NCI-H748 (cell line): ENCODE data around the gene TFAP2C.
"Not testable (repeated sequence)": the region's sequence is repeated elsewhere in the genome, so short reads cannot be mapped to it uniquely, and the experiment has no call there.

Experiments used
- DNase-seq: peaks from one replicate; lab custom pipeline; 2025; ENCODE audit not compliant: unreplicated experiment; lab: John Stamatoyannopoulos, UW

The TFAP2C gene

GRCh38 chr20:56614196-56614595 is 14.9 kb upstream of the TFAP2C start:
- DNase-seq: no peak

- no peak for DNase-seq
These were observed 12.4 kb upstream of the TFAP2C start for GRCh38 chr20:56616716-56617115.

GRCh38 chr20:56617489-56617888 is 11.6 kb upstream of the TFAP2C start:
- DNase-seq: no peak

GRCh38 chr20:56621730-56622129 is 7.4 kb upstream of the TFAP2C start:
- no peak for DNase-seq

- DNase-seq: not testable (repeated sequence)
These were observed 5.2 kb upstream of the TFAP2C start for GRCh38 chr20:56623930-56624329.

- no peak for DNase-seq
These were observed 4.1 kb upstream of the TFAP2C start for GRCh38 chr20:56624786-56625681.

GRCh38 chr20:56625837-56626236 is 3.3 kb upstream of the TFAP2C start:
- no peak for DNase-seq

GRCh38 chr20:56626367-56627121 is 2.6 kb upstream of the TFAP2C start:
- no peak for DNase-seq

GRCh38 chr20:56627122-56628014 is 1.7 kb upstream of the TFAP2C start:
- DNase-seq: no peak

- peak; percentile 22 for DNase-seq
These were observed 862 bp upstream of the TFAP2C start for GRCh38 chr20:56628015-56628872.

GRCh38 chr20:56629464-56630085 is 469 bp downstream of the TFAP2C start:
- peak; percentile 24 for DNase-seq

GRCh38 chr20:56630086-56630493 is 984 bp downstream of the TFAP2C start:
- peak; percentile 66 for DNase-seq

- peak; percentile 33 for DNase-seq
These were observed 1.6 kb downstream of the TFAP2C start for GRCh38 chr20:56630506-56631317.

- no peak for DNase-seq
These were observed 2.3 kb downstream of the TFAP2C start for GRCh38 chr20:56631318-56631989.

- DNase-seq: no peak
These were observed 2.9 kb downstream of the TFAP2C start for GRCh38 chr20:56631990-56632327.

GRCh38 chr20:56634307-56634706 is 5.2 kb downstream of the TFAP2C start:
- no peak for DNase-seq

- DNase-seq: no peak
These were observed 5.8 kb downstream of the TFAP2C start for GRCh38 chr20:56634735-56635385.

GRCh38 chr20:56636716-56637115 is 7.6 kb downstream of the TFAP2C start:
- no peak for DNase-seq
